ENCODE data around the gene THRSP.

DNA sequence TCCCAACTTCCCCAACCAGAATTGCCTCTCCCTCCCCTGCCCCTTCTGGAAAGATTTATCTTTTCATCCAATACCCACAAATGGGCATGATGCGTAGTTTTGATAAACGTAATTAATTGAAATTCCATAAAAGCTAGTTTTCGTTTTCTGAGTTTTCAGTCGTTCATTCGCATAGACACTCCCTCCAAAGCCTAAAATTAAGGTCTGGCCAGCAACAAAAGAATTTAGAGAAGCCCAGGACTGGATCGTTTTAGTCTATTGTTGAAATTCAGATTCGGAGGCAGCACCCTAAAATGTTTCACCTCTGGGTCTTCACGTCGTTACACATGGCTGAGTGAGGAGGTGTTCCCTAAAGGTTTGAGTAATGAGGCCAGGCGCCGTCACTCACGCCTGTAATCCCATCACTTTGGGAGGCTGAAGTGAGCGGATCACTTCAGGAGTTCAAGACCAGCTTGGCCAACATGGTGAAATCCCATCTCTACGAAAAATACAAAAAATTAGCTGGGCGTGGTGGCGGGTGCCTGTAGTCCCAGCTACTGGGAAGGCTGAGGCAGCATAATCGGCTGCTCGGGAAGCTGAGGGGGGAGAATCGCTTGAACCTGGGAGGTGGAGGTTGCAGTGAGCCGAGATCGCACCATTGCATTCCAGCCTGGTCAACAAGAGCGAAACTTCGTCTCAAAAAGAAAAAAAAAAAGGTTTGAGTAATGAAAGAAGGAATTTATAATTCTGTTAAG is 16.6 kb downstream of the THRSP start:
- TF ChIP-seq YY1 (IDR thresholded peaks at IDR 0.05; ENCODE audit: insufficient read depth, insufficient read length) (no peak), SUZ12 (IDR thresholded peaks at IDR 0.05; ENCODE audit: extremely low read depth, insufficient read depth, insufficient read length) (no peak), ZNF274 (IDR thresholded peaks at IDR 0.05; ENCODE audit: low read depth, low read length) (no peak)
